ENCODE measurements around the gene SH3BP1.

Gene SH3BP1

DNA sequence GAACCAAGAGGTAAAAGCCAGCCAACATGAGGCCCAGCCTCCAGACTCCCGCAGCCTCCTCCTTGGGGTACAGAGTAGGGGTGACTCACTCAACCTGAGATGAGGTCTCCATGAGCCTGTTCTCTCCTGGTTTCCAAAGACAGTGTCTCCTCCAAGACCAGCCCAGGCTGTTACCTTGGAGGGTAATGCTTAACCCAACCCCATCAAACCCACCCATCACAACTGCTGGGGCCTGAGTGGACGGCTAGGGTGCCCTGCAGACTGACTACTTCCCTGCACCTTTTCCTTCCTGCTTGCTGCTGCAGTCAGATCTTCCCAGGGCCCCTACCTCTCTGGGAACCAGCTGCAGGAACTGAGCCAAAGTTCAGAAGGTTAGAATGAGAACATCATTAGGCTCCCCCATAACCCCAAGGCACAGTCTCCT, 41.5 kb downstream of the SH3BP1 start:
- TF ChIP-seq TEAD4 (IDR thresholded peaks at IDR 0.05) (no peak), CREB1 (IDR thresholded peaks at IDR 0.05; ENCODE audit: low read depth) (no peak), EP300 (IDR thresholded peaks at IDR 0.05; ENCODE audit: borderline replicate concordance) (no peak), TCF12 (IDR thresholded peaks at IDR 0.05; ENCODE audit: low read depth) (no peak), YY1 (IDR thresholded peaks at IDR 0.05; ENCODE audit: low read depth) (no peak)
- TF ChIP-seq, protein P1, sequence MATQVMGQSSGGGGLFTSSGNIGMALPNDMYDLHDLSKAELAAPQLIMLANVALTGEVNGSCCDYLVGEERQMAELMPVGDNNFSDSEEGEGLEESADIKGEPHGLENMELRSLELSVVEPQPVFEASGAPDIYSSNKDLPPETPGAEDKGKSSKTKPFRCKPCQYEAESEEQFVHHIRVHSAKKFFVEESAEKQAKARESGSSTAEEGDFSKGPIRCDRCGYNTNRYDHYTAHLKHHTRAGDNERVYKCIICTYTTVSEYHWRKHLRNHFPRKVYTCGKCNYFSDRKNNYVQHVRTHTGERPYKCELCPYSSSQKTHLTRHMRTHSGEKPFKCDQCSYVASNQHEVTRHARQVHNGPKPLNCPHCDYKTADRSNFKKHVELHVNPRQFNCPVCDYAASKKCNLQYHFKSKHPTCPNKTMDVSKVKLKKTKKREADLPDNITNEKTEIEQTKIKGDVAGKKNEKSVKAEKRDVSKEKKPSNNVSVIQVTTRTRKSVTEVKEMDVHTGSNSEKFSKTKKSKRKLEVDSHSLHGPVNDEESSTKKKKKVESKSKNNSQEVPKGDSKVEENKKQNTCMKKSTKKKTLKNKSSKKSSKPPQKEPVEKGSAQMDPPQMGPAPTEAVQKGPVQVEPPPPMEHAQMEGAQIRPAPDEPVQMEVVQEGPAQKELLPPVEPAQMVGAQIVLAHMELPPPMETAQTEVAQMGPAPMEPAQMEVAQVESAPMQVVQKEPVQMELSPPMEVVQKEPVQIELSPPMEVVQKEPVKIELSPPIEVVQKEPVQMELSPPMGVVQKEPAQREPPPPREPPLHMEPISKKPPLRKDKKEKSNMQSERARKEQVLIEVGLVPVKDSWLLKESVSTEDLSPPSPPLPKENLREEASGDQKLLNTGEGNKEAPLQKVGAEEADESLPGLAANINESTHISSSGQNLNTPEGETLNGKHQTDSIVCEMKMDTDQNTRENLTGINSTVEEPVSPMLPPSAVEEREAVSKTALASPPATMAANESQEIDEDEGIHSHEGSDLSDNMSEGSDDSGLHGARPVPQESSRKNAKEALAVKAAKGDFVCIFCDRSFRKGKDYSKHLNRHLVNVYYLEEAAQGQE (IDR thresholded peaks at IDR 0.05; ENCODE audit: low read depth) = no peak
- TF ChIP-seq, protein P2, sequence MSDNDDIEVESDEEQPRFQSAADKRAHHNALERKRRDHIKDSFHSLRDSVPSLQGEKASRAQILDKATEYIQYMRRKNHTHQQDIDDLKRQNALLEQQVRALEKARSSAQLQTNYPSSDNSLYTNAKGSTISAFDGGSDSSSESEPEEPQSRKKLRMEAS (IDR thresholded peaks at IDR 0.05) = no peak

DNA sequence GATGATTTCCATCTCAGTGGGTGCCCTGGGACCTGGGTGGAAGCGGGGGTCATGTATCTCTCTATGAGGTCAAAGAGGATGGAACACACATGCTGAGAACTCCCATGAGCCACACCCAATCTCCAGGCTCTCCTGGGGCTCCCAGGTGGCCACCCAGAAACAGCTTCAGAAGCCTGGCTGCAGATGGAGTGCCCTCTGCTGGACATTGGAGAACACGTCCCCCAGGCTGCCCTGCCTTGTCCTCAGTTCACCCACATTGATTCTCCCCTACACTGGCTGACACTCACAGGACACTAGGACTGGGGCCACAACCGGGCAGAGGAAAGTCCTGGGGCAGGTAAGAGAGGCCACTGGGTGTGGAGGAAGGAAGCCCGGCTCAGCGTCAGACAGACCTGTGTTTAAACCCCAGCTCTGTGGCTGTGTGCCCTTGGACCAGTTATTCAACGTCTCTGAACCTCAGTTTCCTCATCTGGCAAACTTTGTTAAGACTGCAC, 42.1 kb downstream of the SH3BP1 start:
- TF ChIP-seq CREB1 (IDR thresholded peaks at IDR 0.05; ENCODE audit: low read depth) (no peak), CEBPB (IDR thresholded peaks at IDR 0.05) (no peak), RAD21 (IDR thresholded peaks at IDR 0.05; ENCODE audit: low read depth) (peak; percentile 94)
- TF ChIP-seq, protein P3, sequence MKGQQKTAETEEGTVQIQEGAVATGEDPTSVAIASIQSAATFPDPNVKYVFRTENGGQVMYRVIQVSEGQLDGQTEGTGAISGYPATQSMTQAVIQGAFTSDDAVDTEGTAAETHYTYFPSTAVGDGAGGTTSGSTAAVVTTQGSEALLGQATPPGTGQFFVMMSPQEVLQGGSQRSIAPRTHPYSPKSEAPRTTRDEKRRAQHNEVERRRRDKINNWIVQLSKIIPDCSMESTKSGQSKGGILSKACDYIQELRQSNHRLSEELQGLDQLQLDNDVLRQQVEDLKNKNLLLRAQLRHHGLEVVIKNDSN (IDR thresholded peaks at IDR 0.05) = no peak
- TF ChIP-seq, protein P2 (IDR thresholded peaks at IDR 0.05) = peak; percentile 30

DNA sequence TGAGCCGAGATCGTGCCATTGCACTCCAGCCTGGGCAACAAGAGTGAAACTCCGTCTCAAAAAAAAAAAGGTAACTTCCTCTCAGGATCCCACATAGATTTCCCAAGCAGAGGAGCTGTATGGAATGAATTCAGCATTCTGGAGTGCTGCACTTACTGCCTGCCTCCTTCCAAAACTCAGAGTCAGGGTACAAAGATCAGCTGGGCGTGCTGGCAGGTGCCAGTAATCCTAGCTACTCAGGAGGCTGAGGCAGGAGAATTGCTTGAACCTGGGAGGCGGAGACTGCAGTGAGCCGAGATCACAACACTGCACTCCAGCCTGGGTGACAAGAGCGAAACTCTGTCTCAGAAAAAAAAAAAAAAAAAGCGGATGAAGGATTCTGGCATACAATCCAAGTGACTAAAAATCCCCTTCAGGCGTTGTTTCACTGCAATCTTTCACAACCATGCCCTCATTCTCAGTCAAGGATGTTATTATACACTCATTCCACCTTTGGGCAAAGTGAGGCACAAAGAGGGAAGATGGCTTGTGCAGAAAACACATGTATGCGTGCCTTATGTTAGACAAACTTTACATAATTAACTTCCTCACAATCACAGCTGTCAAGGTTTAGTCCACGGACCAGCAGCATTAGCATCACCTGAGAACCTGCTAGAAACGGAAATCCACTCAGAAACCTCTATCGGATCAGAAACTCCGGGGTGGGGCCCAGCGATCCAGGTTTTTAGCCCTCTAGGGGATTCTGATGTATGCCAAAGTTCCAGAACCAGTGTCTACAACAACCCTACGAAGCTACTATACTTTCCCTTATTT, 45.5 kb downstream of the SH3BP1 start:
- no peak for TF ChIP-seq FOXM1 (IDR thresholded peaks at IDR 0.05; ENCODE audit: borderline replicate concordance, low read depth)
- no peak for TF ChIP-seq TEAD4 (IDR thresholded peaks at IDR 0.05)
- TF ChIP-seq EP300 (IDR thresholded peaks at IDR 0.05; ENCODE audit: borderline replicate concordance) = no peak
- no peak for TF ChIP-seq CREB1 (IDR thresholded peaks at IDR 0.05; ENCODE audit: low read depth)
- no peak for TF ChIP-seq RAD21 (IDR thresholded peaks at IDR 0.05; ENCODE audit: low read depth)
- no peak for TF ChIP-seq YY1 (IDR thresholded peaks at IDR 0.05; ENCODE audit: low read depth)
- TF ChIP-seq NFIC (IDR thresholded peaks at IDR 0.05) = no peak
- no peak for TF ChIP-seq TCF12 (IDR thresholded peaks at IDR 0.05; ENCODE audit: low read depth)
- TF ChIP-seq EGR1 (IDR thresholded peaks at IDR 0.05) = no peak
- TF ChIP-seq, protein P2 (IDR thresholded peaks at IDR 0.05) = no peak
- TF ChIP-seq ZBTB7A (IDR thresholded peaks at IDR 0.05; ENCODE audit: low read depth) = no peak

DNA sequence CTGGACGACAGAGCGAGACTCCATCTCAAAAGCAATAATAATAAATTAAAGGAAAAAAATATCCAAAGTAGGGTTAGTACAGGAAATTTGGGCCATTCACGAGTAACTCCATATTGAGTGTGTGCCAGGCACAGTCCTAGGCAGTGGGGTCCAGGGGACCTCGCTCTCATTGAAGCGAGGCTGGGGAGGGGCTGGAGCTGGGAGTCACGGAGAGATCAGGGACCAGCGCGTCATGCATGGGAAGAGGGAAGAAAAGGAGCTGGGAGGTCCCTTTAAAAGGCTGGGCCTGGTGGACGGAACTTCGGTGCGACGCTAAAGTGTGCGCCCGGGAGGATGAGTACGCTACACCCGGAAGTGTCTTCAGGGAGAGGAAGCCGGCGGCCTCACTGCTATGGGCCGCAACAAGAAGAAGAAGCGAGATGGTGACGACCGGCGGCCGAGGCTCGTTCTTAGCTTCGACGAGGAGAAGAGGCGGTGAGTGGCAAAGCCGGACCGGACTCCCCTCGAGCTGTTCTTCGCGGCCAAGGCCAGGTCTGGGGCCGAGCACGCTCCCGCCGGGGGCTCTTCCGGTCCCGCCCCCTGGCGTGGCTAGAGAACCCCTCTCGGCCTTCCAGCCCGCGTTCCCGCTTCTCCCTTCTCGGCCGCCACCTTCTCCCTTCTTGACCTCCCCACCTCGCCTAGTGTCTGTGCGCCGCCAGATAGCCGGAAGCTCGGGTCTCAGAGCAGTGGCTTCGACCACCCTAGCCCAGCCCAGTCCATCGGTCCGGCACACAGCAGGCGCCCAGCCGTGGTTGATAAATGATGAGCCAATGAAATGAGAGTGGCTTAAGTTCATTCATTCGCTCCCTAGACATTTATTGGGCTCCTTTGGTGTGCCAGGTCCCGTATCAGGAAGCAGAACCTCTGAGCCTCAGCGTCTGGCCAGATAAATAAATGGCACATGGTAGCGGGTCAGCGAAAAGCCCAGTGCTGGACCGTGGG, 46.8 kb downstream of the SH3BP1 start, which contains the start of gene NOL12:
Gene NOL12, plus strand, starts transcription at position 342 of the 981 bp plus-strand sequence. Its CDS starts 50 bp downstream, at position 392.
- TF ChIP-seq NFIC (IDR thresholded peaks at IDR 0.05) (no peak), RAD21 (IDR thresholded peaks at IDR 0.05; ENCODE audit: low read depth) (no peak), CEBPB (IDR thresholded peaks at IDR 0.05) (no peak), TEAD4 (IDR thresholded peaks at IDR 0.05) (no peak), TAF1 (IDR thresholded peaks at IDR 0.05; ENCODE audit: low read depth) (peak; percentile 90), YY1 (IDR thresholded peaks at IDR 0.05; ENCODE audit: low read depth) (peak; percentile 50; the same call in 1 of the 2 replicates), TCF12 (IDR thresholded peaks at IDR 0.05; ENCODE audit: low read depth) (peak; percentile 50; the same call in 1 of the 2 replicates), CREB1 (IDR thresholded peaks at IDR 0.05; ENCODE audit: low read depth) (peak; percentile 55; the same call in 1 of the 2 replicates), EP300 (IDR thresholded peaks at IDR 0.05; ENCODE audit: borderline replicate concordance) (no peak)
- TF ChIP-seq, protein P2 (IDR thresholded peaks at IDR 0.05) = peak; percentile 92
- TF ChIP-seq, protein P1 (IDR thresholded peaks at IDR 0.05; ENCODE audit: low read depth) = no peak
- TF ChIP-seq, protein P3 (IDR thresholded peaks at IDR 0.05) = peak; percentile 63

Data from Ishikawa (cell line).